ENCODE data around the gene XAGE2.

DNA sequence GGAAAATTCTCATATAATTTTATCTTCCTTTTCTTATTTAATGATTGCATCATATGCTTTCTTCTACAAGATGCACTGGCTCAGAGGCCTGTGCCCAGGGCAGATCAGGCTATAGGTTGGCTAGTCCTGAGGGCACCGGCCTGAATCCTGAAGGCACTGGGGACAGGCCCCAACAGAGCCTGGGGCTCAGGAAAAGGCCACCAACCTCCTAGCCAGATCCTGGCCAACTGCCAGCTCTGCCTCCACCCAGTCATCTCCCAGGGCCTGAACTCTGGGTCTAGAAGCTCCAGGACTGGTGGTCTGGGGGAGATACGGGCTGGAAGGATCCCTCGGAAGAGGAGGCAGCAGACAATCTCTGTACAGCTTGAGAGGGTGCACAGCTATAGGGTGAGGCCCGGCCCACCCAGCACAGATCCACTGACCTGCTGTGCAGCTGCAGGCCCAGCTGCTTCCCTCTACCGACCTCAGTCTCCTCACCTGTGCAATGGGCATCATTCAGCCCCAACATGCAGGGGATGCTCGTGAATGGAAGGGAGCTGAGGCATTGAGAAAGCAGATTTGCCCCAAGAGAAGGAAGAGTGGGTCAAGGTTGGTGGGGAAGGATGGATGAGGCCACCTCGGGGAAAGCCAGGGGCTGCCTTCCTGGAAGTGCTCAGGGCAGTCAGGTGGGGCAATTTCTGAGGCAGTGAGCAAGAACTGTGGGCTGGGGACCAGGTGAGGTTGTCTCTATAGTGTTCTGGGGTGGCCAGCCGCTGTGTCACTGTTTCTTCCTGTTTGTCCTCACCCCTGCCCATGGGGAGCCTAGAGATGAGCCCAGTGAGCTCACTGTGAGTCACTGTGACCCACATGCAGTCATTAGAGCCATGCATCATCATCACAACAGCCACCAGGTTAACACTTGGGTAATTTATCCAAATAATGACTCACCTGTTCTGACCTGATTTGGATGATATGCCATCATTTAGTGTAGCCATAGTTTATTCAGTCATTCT is 22.4 kb upstream of the XAGE2 start:
- TF ChIP-seq CTCF (IDR thresholded peaks at IDR 0.05) = no peak
- TF ChIP-seq EZH2 (IDR thresholded peaks at IDR 0.05) = no peak
- no peak for TF ChIP-seq EZH2phosphoT487 (IDR thresholded peaks at IDR 0.05)

Data from neural progenitor cell (in vitro differentiated cells).